ENCODE data around the gene ANK2. TPM values are rescaled to one million over a fixed set of nuclear protein-coding genes. Genes with fewer than 3 reads are reported as not detected.
"Not testable (repeated sequence)": the region's sequence is repeated elsewhere in the genome, so short reads cannot be mapped to it uniquely, and the experiment has no call there.

ANK2 gene
- total and polyA plus RNA-seq, 2 donors from 2014 or later: 21.1 to 125 TPM

- no peaks in the 10 kb centered on the region for H3K9me3 ChIP-seq (ENCODE audit: control insufficient read depth in 2 of 3, insufficient read depth in 1 of 3, low read length in 3 of 3)
- H3K27me3 ChIP-seq (ENCODE audit: control insufficient read depth, insufficient read depth, low read length): no peaks in the 10 kb centered on the region
- no peak overlapping the region for H3K9ac ChIP-seq (ENCODE audit: low read length in 3 of 3)
- intact Hi-C loops (cut with DNase I): no loop called here
- H3K4me1 ChIP-seq (ENCODE audit: control insufficient read depth in 2 of 3, insufficient read depth in 2 of 3, low read depth in 1 of 3, low read length in 3 of 3): no peaks in the 10 kb centered on the region
- no peak for FAIRE-seq
- H3K36me3 ChIP-seq (ENCODE audit: control insufficient read depth in 2 of 3, insufficient read depth in 3 of 3, low read length in 3 of 3): no peaks in the 10 kb centered on the region
- no peak for TF ChIP-seq CTCF (IDR thresholded peaks at IDR 0.05; ENCODE audit: borderline replicate concordance, extremely low read depth, insufficient read depth)
- H3K4me3 ChIP-seq (ENCODE audit: low read length in 3 of 3): no peak overlapping the region
- DNase-seq: peak in 1 of 5 donors; percentile 5
- no peak overlapping the region for H3K27ac ChIP-seq (ENCODE audit: low read depth in 2 of 2, low read length in 2 of 2)
Observed at GRCh38 chr4:113181289-113182007, 132.0 kb downstream of the ANK2 start.

GRCh38 chr4:113183032-113183605 is 133.7 kb downstream of the ANK2 start:
- FAIRE-seq (no peak), DNase-seq (no peak)
- H3K9ac ChIP-seq (ENCODE audit: low read length in 3 of 3): no peak overlapping the region
- no peak overlapping the region for H3K4me3 ChIP-seq (ENCODE audit: low read length in 3 of 3)
- H3K36me3 ChIP-seq (ENCODE audit: control insufficient read depth in 2 of 3, insufficient read depth in 3 of 3, low read length in 3 of 3): no peaks in the 10 kb centered on the region
- intact Hi-C loops (cut with DNase I): no loop called here
- H3K27me3 ChIP-seq (ENCODE audit: control insufficient read depth, insufficient read depth, low read length): no peaks in the 10 kb centered on the region
- H3K9me3 ChIP-seq (ENCODE audit: control insufficient read depth in 2 of 3, insufficient read depth in 1 of 3, low read length in 3 of 3): no peaks in the 10 kb centered on the region
- H3K4me1 ChIP-seq (ENCODE audit: control insufficient read depth in 2 of 3, insufficient read depth in 2 of 3, low read depth in 1 of 3, low read length in 3 of 3): no peaks in the 10 kb centered on the region
- no peak for TF ChIP-seq CTCF (IDR thresholded peaks at IDR 0.05; ENCODE audit: borderline replicate concordance, extremely low read depth, insufficient read depth)
- no peak overlapping the region for H3K27ac ChIP-seq (ENCODE audit: low read depth in 2 of 2, low read length in 2 of 2)

GRCh38 chr4:113186220-113186619 is 136.8 kb downstream of the ANK2 start:
- H3K27ac ChIP-seq (ENCODE audit: low read depth in 2 of 2, low read length in 2 of 2); intact Hi-C loops (cut with DNase I); FAIRE-seq; H3K9me3 ChIP-seq (ENCODE audit: control insufficient read depth in 2 of 3, insufficient read depth in 1 of 3, low read length in 3 of 3); DNase-seq; H3K36me3 ChIP-seq (ENCODE audit: control insufficient read depth in 2 of 3, insufficient read depth in 3 of 3, low read length in 3 of 3); H3K9ac ChIP-seq (ENCODE audit: low read length in 3 of 3); H3K4me3 ChIP-seq (ENCODE audit: low read length in 3 of 3); H3K4me1 ChIP-seq (ENCODE audit: control insufficient read depth in 2 of 3, insufficient read depth in 2 of 3, low read depth in 1 of 3, low read length in 3 of 3); H3K27me3 ChIP-seq (ENCODE audit: control insufficient read depth, insufficient read depth, low read length): not testable (repeated sequence)

GRCh38 chr4:113186913-113187312 is 137.5 kb downstream of the ANK2 start:
- Histone ChIP-seq H3K4me3 (ENCODE audit: low read length in 3 of 3) (no peak overlapping the region), H3K27me3 (ENCODE audit: control insufficient read depth, insufficient read depth, low read length) (no peaks in the 10 kb centered on the region), H3K36me3 (ENCODE audit: control insufficient read depth in 2 of 3, insufficient read depth in 3 of 3, low read length in 3 of 3) (no peaks in the 10 kb centered on the region), H3K4me1 (ENCODE audit: control insufficient read depth in 2 of 3, insufficient read depth in 2 of 3, low read depth in 1 of 3, low read length in 3 of 3) (no peaks in the 10 kb centered on the region), H3K27ac (ENCODE audit: low read depth in 2 of 2, low read length in 2 of 2) (no peak overlapping the region), H3K9ac (ENCODE audit: low read length in 3 of 3) (no peak overlapping the region), H3K9me3 (ENCODE audit: control insufficient read depth in 2 of 3, insufficient read depth in 1 of 3, low read length in 3 of 3) (no peaks in the 10 kb centered on the region)
- TF ChIP-seq CTCF (IDR thresholded peaks at IDR 0.05; ENCODE audit: borderline replicate concordance, extremely low read depth, insufficient read depth): no peak
- DNase-seq (peak in 2 of 5 donors; percentile 11 to 14), FAIRE-seq (no peak)
- intact Hi-C loops (cut with DNase I): no loop called here
